DOHH2 (cell line): ENCODE results near the gene PHC2.

ENCODE experiments used
- H3F3A ChIP-seq: fragments of 200-600 bp; sonication (generic), shearing (Covaris generic); 2 replicates; pipeline ENCODE4 v1.6.0; 2016; ENCODE audit warnings: antibody characterized with exemption, mild to moderate bottlenecking; ENCODE audit not compliant: control insufficient read depth, insufficient read depth
- H3K27ac ChIP-seq: fragments of 200-600 bp; sonication (generic); 2 replicates; pipeline ENCODE4 v1.5.1; 2014; ENCODE audit warnings: low read depth, mild to moderate bottlenecking, low read length, moderate library complexity
- H3K27me3 ChIP-seq: fragments of 200-600 bp; sonication (generic); 2 replicates; pipeline ENCODE4 v1.6.1; 2014; ENCODE audit warnings: mild to moderate bottlenecking, low read length, mixed read lengths; ENCODE audit not compliant: control insufficient read depth
- H3K36me3 ChIP-seq: fragments of 200-600 bp; sonication (generic); 2 replicates; pipeline ENCODE4 v1.6.1; 2014; ENCODE audit warnings: mild to moderate bottlenecking, low read length, moderate library complexity, mixed read lengths; ENCODE audit not compliant: control insufficient read depth
- H3K4me1 ChIP-seq: fragments of 200-600 bp; sonication (generic); 2 replicates; pipeline ENCODE4 v1.6.1; 2014; ENCODE audit warnings: mild to moderate bottlenecking, low read length, mixed read lengths; ENCODE audit not compliant: control insufficient read depth
- H3K4me2 ChIP-seq: fragments of 200-600 bp; sonication (generic); 2 replicates; pipeline ENCODE4 v1.6.0; 2014; ENCODE audit warnings: mild to moderate bottlenecking, low read length, moderate library complexity
- H3K4me3 ChIP-seq: fragments of 200-600 bp; sonication (generic); 2 replicates; pipeline ENCODE4 v1.5.1; 2014; ENCODE audit warnings: mild to moderate bottlenecking, low read length, mixed read lengths
- H3K79me2 ChIP-seq: fragments of 200-600 bp; sonication (generic); 2 replicates; pipeline ENCODE4 v1.6.1; 2014; ENCODE audit warnings: mild to moderate bottlenecking, low read length, mixed read lengths; ENCODE audit not compliant: control insufficient read depth
- H3K9me2 ChIP-seq: fragments of 200-600 bp; sonication (generic); replicated peaks from 2 replicates; pipeline ENCODE4 v1.6.1; 2014; ENCODE audit warnings: mild to moderate bottlenecking, low read length, mixed read lengths; ENCODE audit not compliant: control insufficient read depth
- H3K9me3 ChIP-seq: fragments of 200-600 bp; sonication (generic); 2 replicates; pipeline ENCODE4 v1.6.1; 2014; ENCODE audit warnings: antibody characterized with exemption, low read length, mixed read lengths; ENCODE audit not compliant: control insufficient read depth, insufficient read depth
- H4K20me1 ChIP-seq: fragments of 200-600 bp; sonication (generic); 2 replicates; pipeline ENCODE4 v1.6.0; 2014; ENCODE audit warnings: low read depth, mild to moderate bottlenecking, antibody characterized with exemption, low read length, moderate library complexity; ENCODE audit not compliant: control insufficient read depth, insufficient read depth
- CTCF ChIP-seq: fragments of 200-600 bp; sonication (generic); IDR thresholded peaks from one replicate; pipeline ENCODE4 v1.5.1; 2014; ENCODE audit warnings: antibody characterized with exemption, mild to moderate bottlenecking, low read depth, low read length; ENCODE audit not compliant: poor library complexity, severe bottlenecking
- EZH2phosphoT487 ChIP-seq: fragments of 200-600 bp; sonication (generic); IDR thresholded peaks from 2 replicates; pipeline ENCODE4 v1.6.1; 2017; ENCODE audit warnings: borderline replicate concordance, mild to moderate bottlenecking, antibody characterized with exemption, low read length, moderate library complexity, mixed read lengths

The PHC2 gene

GRCh38 chr1:33468011-33468410, 37.1 kb upstream of the PHC2 start:
- TF ChIP-seq CTCF, result no peak
- no peak for TF ChIP-seq EZH2phosphoT487
- H3K36me3 ChIP-seq, result no peaks in the 10 kb centered on the region
- no peak overlapping the region for H3K4me2 ChIP-seq
- H3K27ac ChIP-seq, result no peak overlapping the region
- peaks cover 6% of the 10 kb centered on the region for H3K79me2 ChIP-seq
- no peak overlapping the region for H3K4me3 ChIP-seq
- no peaks in the 10 kb centered on the region for H3K9me2 ChIP-seq
- no peaks in the 10 kb centered on the region for H3K9me3 ChIP-seq
- no peaks in the 10 kb centered on the region for H4K20me1 ChIP-seq
- no peaks in the 10 kb centered on the region for H3K27me3 ChIP-seq
- 0 out of 2 replicates have a peak, but pooled peaks cover 4% of the 10 kb centered on the region for H3F3A ChIP-seq
- peaks cover 38% of the 10 kb centered on the region for H3K4me1 ChIP-seq

GRCh38 chr1:33466159-33466558, 35.3 kb upstream of the PHC2 start:
- Histone ChIP-seq H3K36me3 (no peaks in the 10 kb centered on the region), H3K9me3 (no peaks in the 10 kb centered on the region), H3K4me1 (peaks cover 45% of the 10 kb centered on the region), H3K79me2 (no peaks in the 10 kb centered on the region), H3K27ac (no peak overlapping the region), H3K4me2 (no peak overlapping the region), H4K20me1 (no peaks in the 10 kb centered on the region), H3K27me3 (no peaks in the 10 kb centered on the region), H3K4me3 (no peak overlapping the region), H3F3A (peaks cover 5% of the 10 kb centered on the region; the same call in 1 of the 2 replicates), H3K9me2 (no peaks in the 10 kb centered on the region)
- TF ChIP-seq CTCF, result no peak
- TF ChIP-seq EZH2phosphoT487, result no peak

GRCh38 chr1:33465316-33465715, 34.4 kb upstream of the PHC2 start:
- TF ChIP-seq CTCF (no peak), EZH2phosphoT487 (no peak)
- no peaks in the 10 kb centered on the region for H4K20me1 ChIP-seq
- peaks cover 46% of the 10 kb centered on the region for H3K4me1 ChIP-seq
- H3K4me2 ChIP-seq, result no peak overlapping the region
- no peaks in the 10 kb centered on the region for H3K79me2 ChIP-seq
- no peak overlapping the region for H3K4me3 ChIP-seq
- no peaks in the 10 kb centered on the region for H3K27me3 ChIP-seq
- H3K9me3 ChIP-seq, result no peaks in the 10 kb centered on the region
- H3F3A ChIP-seq, result peaks cover 4% of the 10 kb centered on the region; the same call in 1 of the 2 replicates
- no peaks in the 10 kb centered on the region for H3K36me3 ChIP-seq
- no peaks in the 10 kb centered on the region for H3K9me2 ChIP-seq
- no peak overlapping the region for H3K27ac ChIP-seq

- Histone ChIP-seq H4K20me1 (no peaks in the 10 kb centered on the region), H3K36me3 (no peaks in the 10 kb centered on the region), H3K4me1 (peaks cover 50% of the 10 kb centered on the region), H3K4me2 (no peak overlapping the region), H3K27ac (no peak overlapping the region), H3F3A (peaks cover 4% of the 10 kb centered on the region; the same call in 1 of the 2 replicates), H3K9me2 (no peaks in the 10 kb centered on the region), H3K4me3 (no peak overlapping the region), H3K9me3 (no peaks in the 10 kb centered on the region), H3K27me3 (no peaks in the 10 kb centered on the region), H3K79me2 (no peaks in the 10 kb centered on the region)
- TF ChIP-seq EZH2phosphoT487 (no peak), CTCF (no peak)
Observed at GRCh38 chr1:33464552-33464951, 33.7 kb upstream of the PHC2 start.
